HCT116 (cell line): ENCODE measurements around the gene C1QL4. TPM values are rescaled to one million over a fixed set of nuclear protein-coding genes. Genes with fewer than 3 reads are reported as not detected.

Experiments
- ATAC-seq: fragments of 200-7000 bp; cut with Tn5 transposase; 2 replicates; pipeline ENCODE4 v1.9.1; 2020; ENCODE audit warnings: mild to moderate bottlenecking, moderate library complexity
- BruUV-seq: library from RNA; stranded (reverse); fragments of 400-500 nt; replicated peaks from 2 replicates; lab custom pipeline; 2021; lab: Mats Ljungman, UMichigan
- CTCF ChIA-PET: fragments of 300-600 bp; sonication (Branson Sonifier 250); formaldehyde crosslinking; loops from one replicate; lab custom pipeline; 2021; ENCODE audit warnings: antibody characterized with exemption; lab: Charles Lee
- POLR2A ChIA-PET: fragments of 300-600, 350-600 bp; sonication (Branson Sonifier 250); formaldehyde crosslinking; loops from one replicate; lab custom pipeline; 2021; ENCODE audit warnings: antibody characterized with exemption; lab: Charles Lee
- RAD21 ChIA-PET, 2 experiments: fragments of 300-600 bp; sonication (Branson Sonifier 250); formaldehyde crosslinking; loops; one replicate each; lab custom pipeline; 2023; ENCODE audit warnings: low total read pairs in 2 of 2; ENCODE audit not compliant: uncharacterized antibody in 2 of 2, unreplicated experiment in 2 of 2, low non-redundant PET in 1 of 2; lab: Charles Lee
- DNase-seq: peaks from one replicate; pipeline ENCODE4 v3.0.0-alpha.2; 2010; ENCODE audit warnings: low read depth, low spot score
- H2AFZ ChIP-seq: fragments of 200-600 bp; shearing (Covaris generic), sonication (generic); 2 replicates; pipeline ENCODE4 v1.6.1; 2017; ENCODE audit warnings: low read depth, mixed run types, mixed read lengths, antibody characterized with exemption, low read length; ENCODE audit not compliant: poor library complexity, severe bottlenecking
- H3K27ac ChIP-seq: 2 replicates; pipeline ENCODE4 v1.5.1; 2012; ENCODE audit warnings: low read depth, low read length
- H3K27me3 ChIP-seq: fragments of 200-600 bp; sonication (generic); 2 replicates; pipeline ENCODE4 v1.6.1; 2016; ENCODE audit warnings: mixed run types, low read length, mixed read lengths; ENCODE audit not compliant: insufficient read depth
- H3K36me3 ChIP-seq, 2 experiments: fragments of 200-500 bp in 1 of 2; fragments of 200-600 bp in 1 of 2; sonication (Bioruptor generic) in 1 of 2; sonication (generic) in 1 of 2; 2 replicates each; pipeline versions ENCODE4 v1.5.1 to v1.6.1; 2014 to 2016; ENCODE audit warnings: low read length in 2 of 2, inconsistent platforms in 1 of 2, mixed read lengths in 1 of 2, mixed run types in 1 of 2; ENCODE audit not compliant: insufficient read depth in 2 of 2, control insufficient read depth in 1 of 2
- H3K4me1 ChIP-seq, 2 experiments: fragments of 200-600 bp in 1 of 2; sonication (generic) in 1 of 2; 2 replicates each; pipeline versions ENCODE4 v1.5.1 to v1.6.1; 2012 to 2017; ENCODE audit warnings: low read length in 2 of 2, inconsistent platforms in 1 of 2, mild to moderate bottlenecking in 1 of 2, mixed read lengths in 1 of 2, mixed run types in 1 of 2, moderate library complexity in 1 of 2; ENCODE audit not compliant: insufficient read depth in 2 of 2, control insufficient read depth in 1 of 2
- H3K4me2 ChIP-seq: fragments of 200-600 bp; sonication (generic); 2 replicates; pipeline ENCODE4 v1.6.1; 2017; ENCODE audit warnings: mixed run types, low read length, mixed read lengths
- H3K4me3 ChIP-seq, 2 experiments: fragments of 200-600 bp in 1 of 2; sonication (generic) in 1 of 2; replicated peaks in 1 of 2; 2 replicates each; pipeline ENCODE4 v1.5.1; 2011 to 2016; ENCODE audit warnings: low read length in 2 of 2, control low read depth in 1 of 2, low read depth in 1 of 2, mild to moderate bottlenecking in 1 of 2, mixed read lengths in 1 of 2, mixed run types in 1 of 2
- H3K79me2 ChIP-seq: fragments of 200-600 bp; sonication (generic); 2 replicates; pipeline ENCODE4 v1.6.1; 2017; ENCODE audit warnings: mild to moderate bottlenecking, mixed run types, low read length, moderate library complexity, mixed read lengths; ENCODE audit not compliant: insufficient read depth
- H3K9ac ChIP-seq: fragments of 200-600 bp; sonication (generic); 2 replicates; pipeline ENCODE4 v1.6.1; 2016; ENCODE audit warnings: low read length, mixed read lengths
- H3K9me2 ChIP-seq: fragments of 200-600 bp; sonication (generic), shearing (Covaris generic); 2 replicates; pipeline ENCODE4 v1.6.1; 2017; ENCODE audit warnings: mixed run types, mild to moderate bottlenecking, moderate library complexity; ENCODE audit not compliant: insufficient read depth
- H3K9me3 ChIP-seq, 2 experiments: fragments of 200-500 bp in 1 of 2; fragments of 200-600 bp in 1 of 2; sonication (Bioruptor generic) in 1 of 2; sonication (generic) in 1 of 2; 2 replicates each; pipeline ENCODE4 v1.6.1; 2014 to 2017; ENCODE audit warnings: low read length in 2 of 2, mixed read lengths in 2 of 2, inconsistent platforms in 1 of 2, low read depth in 1 of 2, mild to moderate bottlenecking in 1 of 2, mixed run types in 1 of 2, moderate library complexity in 1 of 2; ENCODE audit not compliant: control insufficient read depth in 1 of 2, insufficient read depth in 1 of 2
- H4K20me1 ChIP-seq: fragments of 200-600 bp; sonication (generic), shearing (Covaris generic); 2 replicates; pipeline ENCODE4 v1.6.1; 2017; ENCODE audit warnings: mixed run types, mild to moderate bottlenecking, moderate library complexity; ENCODE audit not compliant: insufficient read depth
- CEBPB ChIP-seq: IDR thresholded peaks from 2 replicates; pipeline ENCODE4 v1.6.1; 2012; ENCODE audit warnings: low read depth
- CTCF ChIP-seq, 3 experiments: fragments of 200-600 bp in 1 of 3; sonication (generic) in 1 of 3; IDR thresholded peaks in 2 of 3; conservative IDR thresholded peaks in 1 of 3; 2 replicates each; pipeline ENCODE4 v1.5.1; 2012 to 2017; ENCODE audit warnings: low read depth in 2 of 3, low read length in 2 of 3, antibody characterized with exemption in 1 of 3, borderline replicate concordance in 1 of 3, control low read depth in 1 of 3, mild to moderate bottlenecking in 1 of 3, mixed read lengths in 1 of 3, mixed run types in 1 of 3, moderate library complexity in 1 of 3; ENCODE audit not compliant: insufficient read depth in 1 of 3
- ELF1 ChIP-seq: IDR thresholded peaks from 2 replicates; pipeline ENCODE4 v1.6.1; 2012; ENCODE audit warnings: low read depth, borderline replicate concordance
- EZH2 ChIP-seq: fragments of 200-600 bp; sonication (generic); IDR thresholded peaks from 2 replicates; pipeline ENCODE4 v1.6.1; 2017; ENCODE audit warnings: antibody characterized with exemption, mixed run types
- MAX ChIP-seq: IDR thresholded peaks from 2 replicates; pipeline ENCODE4 v1.6.1; 2012
- SRF ChIP-seq: IDR thresholded peaks from 2 replicates; pipeline ENCODE4 v1.6.1; 2012; ENCODE audit warnings: low read depth
- intact Hi-C: fragments of 100-400 bp; cut with micrococcal nuclease; formaldehyde crosslinking; loops from 2 replicates; pipeline ENCODE4 v1.10.0; 2022
- total RNA-seq: library from RNA; stranded (reverse); gene quantifications from one replicate; pipeline ENCODE4 v1.2.1, GENCODE V29; 2021; ENCODE audit not compliant: unreplicated experiment

The C1QL4 gene
- total RNA-seq, 1 experiment from 2014 or later = 8.1 TPM

GRCh38 chr12:49369411-49370145, 32.6 kb upstream of the C1QL4 start:
- H4K20me1 ChIP-seq = peaks cover 9% of the 10 kb centered on the region; the same call in 1 of the 2 replicates
- ChIA-PET POLR2A (interaction anchor here (1.1 kb wide), 1 partner anchor 121 kb away, joined by 3 read pairs; no protein-coding TSS in a partner anchor), RAD21 (interaction anchor here in 1 of 2 experiments (0.7 kb wide), 1 partner anchor 28 kb away, joined by 3 read pairs; no protein-coding TSS in a partner anchor), CTCF (interaction anchor here (1.5 to 2.0 kb wide), 2 partner anchors 12 to 145 kb away, joined by 4 to 6 read pairs; no protein-coding TSS in a partner anchor)
- peak overlapping the region; percentile 71 for H3K4me2 ChIP-seq
- ATAC-seq (peak; percentile 31), DNase-seq (no peak)
- H3K79me2 ChIP-seq = peaks cover 79% of the 10 kb centered on the region
- intact Hi-C loops = no loop called here
- H3K9me3 ChIP-seq = no peaks in the 10 kb centered on the region
- no peaks in the 10 kb centered on the region for H3K9me2 ChIP-seq
- BruUV-seq = no TSS peak
- TF ChIP-seq SRF (no peak), CTCF (IDR thresholded peaks at IDR 0.05 in 2 of 3, conservative IDR thresholded peaks at IDR 0.05 in 1 of 3; ENCODE audit: borderline replicate concordance in 1 of 3, insufficient read depth in 1 of 3, low read depth in 2 of 3, low read length in 2 of 3) (peak in 2 of 3 experiments; percentile 51 to 52; a peak in 4 of 6 replicates)
- no peaks in the 10 kb centered on the region for H3K36me3 ChIP-seq
- no peak overlapping the region for H2AFZ ChIP-seq
- H3K27me3 ChIP-seq = no peaks in the 10 kb centered on the region
- H3K9ac ChIP-seq = peak overlapping the region; percentile 10
- peak overlapping the region; percentile 99 for H3K27ac ChIP-seq
- peaks cover 42 to 58% of the 10 kb centered on the region in 2 experiments for H3K4me1 ChIP-seq
- no peak overlapping the region; a peak in 1 of 4 replicates for H3K4me3 ChIP-seq

GRCh38 chr12:49368240-49368600, 31.2 kb upstream of the C1QL4 start:
- CTCF ChIA-PET = interaction anchor here (0.8 kb wide), 1 partner anchor 21 kb away, joined by 3 read pairs; no protein-coding TSS in a partner anchor
- DNase-seq = no peak
- no peaks in the 10 kb centered on the region for H3K27me3 ChIP-seq
- no peaks in the 10 kb centered on the region for H3K9me3 ChIP-seq
- H3K4me2 ChIP-seq = peak overlapping the region; percentile 71
- H3K79me2 ChIP-seq = peaks cover 65% of the 10 kb centered on the region
- POLR2A ChIA-PET = interaction anchor here (1.0 to 1.9 kb wide), 2 partner anchors 136 to 146 kb away, joined by 3 to 16 read pairs; no protein-coding TSS in a partner anchor
- H3K9me2 ChIP-seq = no peaks in the 10 kb centered on the region
- intact Hi-C loops = no loop called here
- H3K27ac ChIP-seq = peak overlapping the region; percentile 99
- RAD21 ChIA-PET = no interaction called here
- TF ChIP-seq ELF1 = no peak
- TF ChIP-seq EZH2 = no peak
- TF ChIP-seq MAX = 0 out of 2 replicates have a peak, but pooled peaks have one; percentile 20
- no peak; the same call in 1 of the 2 replicates for TF ChIP-seq CEBPB
- TF ChIP-seq, all 23 proteins: peak for 1
- Histone ChIP-seq H2AFZ (no peak overlapping the region), H3K4me3 (peak overlapping the region; percentile 65 to 71), H4K20me1 (peaks cover 5% of the 10 kb centered on the region; the same call in 1 of the 2 replicates), H3K9ac (peak overlapping the region; percentile 92), H3K4me1 (peaks cover 38 to 53% of the 10 kb centered on the region in 2 experiments), H3K36me3 (no peaks in the 10 kb centered on the region)
- BruUV-seq = no TSS peak
- ATAC-seq = no peak
